Body of pancreas (tissue), 4 donors: ENCODE measurements around the gene CASKIN2.

Experiments used
- POLR2A ChIP-seq, 3 donors: fragments of 450-650 bp; IDR thresholded peaks; one replicate each; pipeline ENCODE4 v1.6.1; 2016; ENCODE audit warnings: antibody characterized with exemption in 3 of 3, mild to moderate bottlenecking in 2 of 3
- TF ChIP-seq, protein P1 (sequence below), 7 experiments: fragments of 450-650 bp in 4 of 7; fragments of 200-600 bp in 3 of 7; sonication (generic) in 3 of 7; IDR thresholded peaks; one replicate each; pipeline ENCODE4 v1.5.1; 2016 to 2019; ENCODE audit warnings: antibody characterized with exemption in 7 of 7

DNA sequence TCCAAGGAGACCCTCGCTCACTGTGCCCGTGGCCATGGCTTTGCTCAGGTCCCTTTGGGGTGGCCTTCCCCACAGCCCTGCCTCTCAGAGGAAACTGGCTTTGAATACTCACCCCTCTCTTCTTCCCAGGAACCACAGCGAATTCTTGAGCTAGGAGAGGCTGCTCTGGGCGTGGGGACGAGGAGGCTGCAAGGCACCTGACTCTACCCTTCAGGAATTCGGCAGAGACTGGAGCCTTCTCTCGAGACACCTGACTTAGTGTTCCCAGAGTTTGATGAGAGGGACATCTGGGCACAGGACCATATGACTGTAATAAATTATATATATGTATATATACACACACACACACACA lies 16.4 kb upstream of the CASKIN2 start:
- TF ChIP-seq, protein P1, sequence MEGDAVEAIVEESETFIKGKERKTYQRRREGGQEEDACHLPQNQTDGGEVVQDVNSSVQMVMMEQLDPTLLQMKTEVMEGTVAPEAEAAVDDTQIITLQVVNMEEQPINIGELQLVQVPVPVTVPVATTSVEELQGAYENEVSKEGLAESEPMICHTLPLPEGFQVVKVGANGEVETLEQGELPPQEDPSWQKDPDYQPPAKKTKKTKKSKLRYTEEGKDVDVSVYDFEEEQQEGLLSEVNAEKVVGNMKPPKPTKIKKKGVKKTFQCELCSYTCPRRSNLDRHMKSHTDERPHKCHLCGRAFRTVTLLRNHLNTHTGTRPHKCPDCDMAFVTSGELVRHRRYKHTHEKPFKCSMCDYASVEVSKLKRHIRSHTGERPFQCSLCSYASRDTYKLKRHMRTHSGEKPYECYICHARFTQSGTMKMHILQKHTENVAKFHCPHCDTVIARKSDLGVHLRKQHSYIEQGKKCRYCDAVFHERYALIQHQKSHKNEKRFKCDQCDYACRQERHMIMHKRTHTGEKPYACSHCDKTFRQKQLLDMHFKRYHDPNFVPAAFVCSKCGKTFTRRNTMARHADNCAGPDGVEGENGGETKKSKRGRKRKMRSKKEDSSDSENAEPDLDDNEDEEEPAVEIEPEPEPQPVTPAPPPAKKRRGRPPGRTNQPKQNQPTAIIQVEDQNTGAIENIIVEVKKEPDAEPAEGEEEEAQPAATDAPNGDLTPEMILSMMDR (IDR thresholded peaks at IDR 0.05), result no peak
- TF ChIP-seq POLR2A (IDR thresholded peaks at IDR 0.05), result no peak
